Umbilical cord (tissue), 2 donors: ENCODE measurements around the gene FRMPD4. TPM values are rescaled to one million over a fixed set of nuclear protein-coding genes. Genes with fewer than 3 reads are reported as not detected.

ENCODE experiments used
- DNase-seq: peaks from one replicate; pipeline ENCODE4 v3.0.0-alpha.2; 2015; ENCODE audit warnings: low spot score
- total RNA-seq: library from RNA; depleted of rRNA; stranded (reverse); fragments of >200 nt; gene quantifications from one replicate; pipeline ENCODE4 v1.2.3, GENCODE V29; 2014; ENCODE audit warnings: low replicate concordance; ENCODE audit not compliant: insufficient read depth

The FRMPD4 gene
- total RNA-seq, 1 donor from 2014 or later = 4.6 TPM

- DNase-seq = no peak
These were observed 479.0 kb downstream of the FRMPD4 start for GRCh38 chrX:12617241-12617640.

DNA sequence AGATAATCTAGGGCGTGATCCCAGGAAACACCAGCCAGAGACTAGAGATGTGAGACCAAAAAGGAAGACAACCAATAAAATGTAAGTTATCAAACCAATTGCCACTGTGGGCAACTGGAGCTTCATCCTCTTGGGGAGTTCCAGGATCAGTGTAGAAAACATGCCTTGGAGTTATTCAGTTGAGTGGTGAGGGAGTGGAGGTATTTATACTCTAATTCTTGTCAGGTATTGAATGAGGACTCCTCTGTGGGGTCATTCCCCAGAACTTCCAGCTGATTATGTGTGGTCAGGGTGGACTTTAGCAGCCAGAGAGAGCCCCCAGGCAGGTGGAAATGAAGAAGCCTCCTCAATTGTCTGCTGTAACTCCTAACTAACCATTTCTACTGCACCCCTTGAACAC lies 509.0 kb downstream of the FRMPD4 start:
- DNase-seq = no peak

GRCh38 chrX:12648995-12649394 lies 510.7 kb downstream of the FRMPD4 start:
- DNase-seq = no peak

DNA sequence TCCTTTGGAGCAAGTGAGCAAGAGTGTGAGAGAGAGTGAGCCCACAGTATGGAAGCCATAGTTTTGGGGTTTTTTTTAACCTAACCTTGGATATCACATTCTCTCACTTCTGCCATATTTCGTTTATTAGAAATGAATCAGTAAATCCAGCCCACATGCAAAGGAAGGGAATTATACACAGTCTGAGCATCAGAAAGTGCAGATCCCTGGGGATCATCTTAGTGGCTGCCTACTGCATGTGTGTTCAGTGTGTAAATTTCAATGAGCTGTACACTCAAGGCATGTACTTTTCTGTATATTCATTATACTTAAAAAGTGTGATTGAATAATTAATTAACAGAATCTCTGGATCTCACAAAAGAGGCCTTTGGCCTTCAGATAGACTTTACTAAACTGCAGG lies 519.2 kb downstream of the FRMPD4 start:
- no peak for DNase-seq

GRCh38 chrX:12657881-12658280 lies 519.6 kb downstream of the FRMPD4 start:
- DNase-seq = no peak

DNA sequence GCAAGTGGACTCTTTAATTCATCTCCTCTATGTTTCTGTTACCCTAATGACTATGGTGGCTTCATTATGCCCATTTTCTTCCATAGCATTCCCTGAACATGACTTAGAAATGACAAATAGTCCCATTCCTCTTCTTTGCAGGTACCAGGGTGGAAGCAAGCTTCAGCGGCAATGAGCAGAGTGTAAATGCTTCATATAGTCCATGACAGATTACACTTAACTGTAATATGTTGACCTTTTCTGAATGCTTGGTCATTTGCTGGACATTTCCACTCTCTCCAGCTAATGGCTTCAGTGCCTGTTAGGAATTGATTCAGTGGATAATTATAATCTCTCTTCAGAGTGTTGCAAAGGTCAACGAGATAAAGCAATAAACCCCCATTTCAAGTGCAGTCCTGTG lies 523.2 kb downstream of the FRMPD4 start:
- DNase-seq = no peak

DNA sequence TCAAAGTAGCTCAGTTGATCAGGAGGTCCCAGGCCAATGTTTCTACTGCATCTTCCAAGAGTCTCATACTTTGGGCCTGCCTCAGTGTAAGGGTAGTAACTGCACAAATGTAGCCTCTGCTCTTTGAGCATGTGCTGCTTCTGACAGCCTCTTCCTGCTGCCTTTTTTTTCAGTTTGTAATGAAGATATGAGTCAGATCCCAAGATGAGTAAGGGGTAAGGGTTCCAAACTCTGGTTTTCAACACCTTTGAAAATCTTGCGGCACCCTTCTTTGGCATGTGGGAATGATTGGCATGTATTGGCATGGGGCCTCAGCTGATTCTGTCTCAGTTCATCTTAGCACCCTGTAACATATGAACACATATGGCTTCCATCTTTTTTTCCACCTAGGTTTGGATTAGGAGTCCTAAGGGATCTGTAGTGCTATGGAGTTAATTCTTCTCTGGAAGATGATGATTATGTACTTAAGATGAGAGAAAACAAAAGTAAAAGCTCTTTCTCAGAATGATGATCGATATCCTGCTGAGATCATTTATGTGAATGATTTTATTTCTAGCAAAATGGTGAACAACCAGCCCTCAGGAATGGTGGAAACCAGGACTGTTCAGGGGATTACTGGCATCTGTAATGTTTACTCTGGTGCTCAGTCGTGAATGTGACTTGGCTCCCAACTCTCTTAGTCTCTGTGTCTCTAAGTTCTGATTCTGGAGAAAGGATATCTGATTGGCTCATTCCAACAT lies 534.3 kb downstream of the FRMPD4 start:
- DNase-seq = no peak

DNA sequence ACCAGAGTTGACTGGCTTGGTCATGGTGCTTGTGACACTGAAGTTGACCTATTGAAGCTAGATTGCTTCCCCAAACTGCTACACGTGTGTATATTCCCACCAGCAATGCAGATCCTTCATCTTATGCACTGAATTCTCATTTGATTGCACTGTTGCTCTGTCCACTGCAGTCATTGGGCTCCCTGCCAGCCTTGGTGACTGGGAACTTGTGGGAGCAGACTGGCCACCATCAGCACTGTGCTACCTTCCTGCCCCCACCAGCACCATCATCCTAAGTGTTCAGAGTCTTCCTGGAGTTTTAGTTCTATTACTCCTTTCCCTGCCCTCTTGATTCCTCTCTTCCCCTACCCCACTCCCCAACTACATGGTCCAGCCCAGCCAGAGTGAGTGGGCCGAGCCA lies 535.2 kb downstream of the FRMPD4 start:
- no peak for DNase-seq

DNA sequence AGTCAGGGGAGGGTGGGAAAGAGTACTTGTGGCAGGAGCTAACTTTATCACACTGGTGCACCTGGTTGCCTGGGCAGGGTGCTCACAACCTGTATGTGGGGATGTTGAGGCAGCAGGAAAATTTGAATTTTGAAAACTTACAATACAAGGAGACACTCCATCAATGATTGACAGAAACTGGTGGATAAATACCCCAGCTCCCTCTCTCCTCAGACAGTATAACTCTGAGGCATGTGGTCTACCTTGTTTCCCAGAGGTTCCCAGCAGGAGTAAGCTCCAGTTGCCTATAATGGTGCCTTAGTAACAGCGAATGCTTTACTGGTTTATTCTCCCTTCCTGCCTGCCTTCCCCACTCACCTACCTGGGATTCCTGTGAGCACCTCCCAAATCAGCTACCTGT lies 541.2 kb downstream of the FRMPD4 start:
- DNase-seq = no peak

DNA sequence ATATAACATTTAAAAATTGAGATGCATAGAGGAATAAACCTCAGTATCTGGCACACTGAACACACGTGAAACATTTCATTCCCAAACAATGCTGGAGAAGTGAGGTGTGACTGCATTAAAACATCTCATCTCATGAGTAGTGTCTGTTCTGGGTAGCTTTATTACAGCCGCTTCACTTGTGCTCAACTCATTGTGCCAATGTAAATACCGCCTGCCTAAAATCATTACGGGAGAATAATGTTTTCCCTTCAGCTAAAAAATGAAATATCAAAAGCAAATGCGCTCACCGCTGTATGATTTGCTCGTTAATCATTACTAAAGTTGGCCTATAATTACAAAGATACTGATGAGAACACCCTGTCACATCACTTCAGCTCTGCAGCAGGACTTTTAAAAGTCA lies 542.8 kb downstream of the FRMPD4 start:
- no peak for DNase-seq

GRCh38 chrX:12685541-12685940 lies 547.3 kb downstream of the FRMPD4 start:
- DNase-seq = peak; percentile 1

DNA sequence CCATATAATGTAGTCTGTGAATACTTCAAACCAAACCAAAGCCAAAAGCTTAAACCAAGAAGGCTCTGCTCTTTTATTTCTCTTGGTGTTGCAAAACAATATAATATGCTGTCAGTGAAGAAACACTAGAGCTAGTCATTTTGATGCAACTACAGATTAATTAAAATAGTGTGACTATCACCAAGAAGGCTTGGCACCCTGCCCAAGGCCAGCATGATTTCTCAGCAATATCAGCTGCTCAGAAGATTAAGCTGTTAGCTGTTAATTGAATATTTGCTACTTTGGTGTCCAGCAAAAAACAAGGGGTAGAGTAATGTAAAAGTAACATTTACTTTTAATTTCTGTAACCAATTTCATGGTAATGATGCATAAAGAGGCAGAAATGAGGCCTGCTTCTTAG lies 548.1 kb downstream of the FRMPD4 start:
- no peak for DNase-seq

GRCh38 chrX:12690646-12691045 lies 552.4 kb downstream of the FRMPD4 start:
- no peak for DNase-seq

DNA sequence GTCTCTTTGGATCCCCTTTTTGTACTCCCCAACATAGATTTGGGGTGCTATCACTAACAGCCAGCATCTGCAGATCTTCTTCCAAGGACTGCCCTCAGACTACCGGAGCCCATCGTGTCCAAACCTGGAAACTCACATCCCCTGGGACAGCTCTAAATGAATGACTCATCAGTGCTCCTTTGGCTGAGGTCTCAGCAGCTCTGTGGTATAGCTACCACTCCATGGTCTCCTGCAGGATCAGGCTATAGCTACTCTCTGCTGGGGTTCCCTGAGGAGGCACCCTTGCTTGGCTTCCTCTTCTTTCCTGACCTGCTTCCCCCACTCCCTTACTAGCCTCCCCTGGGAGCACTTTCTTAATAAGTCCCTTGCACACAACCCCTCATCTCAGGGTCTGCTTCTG lies 555.5 kb downstream of the FRMPD4 start:
- no peak for DNase-seq

GRCh38 chrX:12700745-12701144 lies 562.5 kb downstream of the FRMPD4 start:
- no peak for DNase-seq

- peak; percentile 47 for DNase-seq
These were observed 563.4 kb downstream of the FRMPD4 start for GRCh38 chrX:12701628-12702027.

DNA sequence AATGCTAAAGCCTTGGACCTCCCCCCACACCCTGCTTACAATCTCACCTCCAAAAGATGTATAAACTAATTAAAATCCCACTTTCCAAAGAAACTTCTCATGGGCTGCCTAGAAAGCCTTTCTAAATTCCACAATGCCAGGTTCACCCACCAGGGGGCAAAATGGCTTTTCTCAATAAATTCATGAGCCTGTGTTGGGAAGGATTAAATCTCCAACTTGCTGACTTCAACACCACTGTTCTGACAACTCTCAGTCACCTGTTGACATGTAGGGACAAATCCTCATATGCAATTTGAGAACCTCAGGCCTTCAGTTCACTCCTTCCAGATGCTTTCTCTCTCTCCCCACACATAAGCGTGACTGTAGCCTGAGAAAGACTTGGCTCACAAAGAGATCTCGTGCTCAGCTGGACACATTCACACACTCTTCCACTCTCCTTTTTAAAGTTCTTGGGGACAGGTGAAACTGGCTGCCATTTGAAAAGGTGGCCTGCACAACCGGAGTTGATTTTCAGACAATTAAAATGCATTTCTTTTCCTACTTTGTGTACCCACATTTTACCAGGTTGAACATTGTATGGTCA lies 564.3 kb downstream of the FRMPD4 start:
- DNase-seq = no peak

DNA sequence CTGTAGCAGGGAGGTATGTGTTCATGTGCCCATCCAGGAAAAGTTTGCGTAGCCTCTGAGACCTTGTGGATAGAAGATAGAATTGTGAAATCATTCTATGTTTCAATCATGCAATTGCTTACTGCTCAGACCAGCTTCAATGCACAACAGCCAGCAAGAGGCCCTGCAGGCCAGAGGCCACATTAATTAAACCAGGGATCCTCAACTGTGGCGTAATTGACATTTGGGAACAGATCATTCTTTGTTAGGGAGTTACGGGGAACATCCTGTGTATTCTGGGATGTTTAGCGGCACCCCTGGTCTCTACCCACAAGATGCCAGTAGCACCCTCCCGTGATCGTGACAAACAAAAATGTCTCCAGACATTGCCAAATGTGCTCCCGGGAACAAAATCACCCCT lies 566.4 kb downstream of the FRMPD4 start:
- DNase-seq = no peak

GRCh38 chrX:12709047-12709446 lies 570.8 kb downstream of the FRMPD4 start:
- DNase-seq = no peak

DNA sequence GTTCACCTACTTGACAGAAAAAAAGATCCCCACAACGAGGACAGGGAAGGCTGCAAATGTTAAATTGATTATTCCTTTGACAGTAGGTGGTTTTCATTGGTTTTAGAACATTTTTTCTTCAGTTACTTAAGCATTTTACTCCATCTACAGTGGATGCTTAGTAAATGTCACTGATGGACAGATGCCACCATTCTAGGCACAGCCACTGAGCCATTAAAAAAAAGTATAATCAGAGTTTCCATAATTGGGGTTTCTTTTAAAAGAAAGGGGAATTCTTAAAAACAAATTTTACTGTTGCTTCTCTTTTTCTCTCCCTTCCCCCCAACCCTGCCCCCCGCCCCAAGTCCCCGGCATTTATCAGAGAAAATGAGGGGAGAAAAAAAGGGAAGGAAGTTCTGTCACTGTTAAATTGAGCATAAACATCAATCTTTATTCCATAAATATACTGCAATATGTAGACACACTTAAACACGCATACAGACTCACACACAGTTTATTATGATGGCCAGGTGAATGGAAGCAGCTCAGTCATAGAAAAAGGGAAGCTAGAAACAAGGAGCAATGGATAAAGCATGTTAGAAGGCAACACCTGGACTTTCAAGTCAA lies 573.3 kb downstream of the FRMPD4 start:
- no peak for DNase-seq

GRCh38 chrX:12716574-12716973 lies 578.3 kb downstream of the FRMPD4 start:
- DNase-seq = no peak

GRCh38 chrX:12719837-12720236 lies 581.6 kb downstream of the FRMPD4 start:
- no peak for DNase-seq

GRCh38 chrX:12721042-12721441 lies 582.8 kb downstream of the FRMPD4 start:
- DNase-seq = no peak
